A549 (cell line): Measurements from ENCODE around the gene IHH. TPM values are rescaled to one million over a fixed set of nuclear protein-coding genes. Genes with fewer than 3 reads are reported as not detected.

ENCODE experiments used
- ATAC-seq, 2 experiments: fragments of 200-7000 bp in 1 of 2; fragments of >200 bp in 1 of 2; cut with Nextera tagmentation in 1 of 2; cut with Tn5 transposase in 1 of 2; 3 replicates each; pipeline versions ENCODE4 v1.8.0 to v1.9.1; 2018 to 2020; ENCODE audit warnings: mild to moderate bottlenecking in 1 of 2, moderate library complexity in 1 of 2
- CTCF ChIA-PET: fragments of 300-600 bp; sonication (Branson Sonifier 250); formaldehyde crosslinking; extraction: SDS; loops from one replicate; lab custom pipeline; 2021; ENCODE audit warnings: antibody characterized with exemption, inconsistent platforms; lab: Yijun Ruan, JAX
- POLR2A ChIA-PET: fragments of 350-600 bp; formaldehyde crosslinking; extraction: SDS; loops from one replicate; lab custom pipeline; 2021; ENCODE audit warnings: antibody characterized with exemption, inconsistent platforms; lab: Yijun Ruan, JAX
- DNase-seq, 2 experiments: peaks; one replicate each; pipeline versions ENCODE4 v3.0.0 to v3.0.0-alpha.2; 2011 to 2016; ENCODE audit warnings: low read depth in 1 of 2, low spot score in 1 of 2
- FAIRE-seq: peaks from 2 replicates; lab custom pipeline; 2011; peaks lifted over from hg19 to GRCh38; lab: Jason Lieb, UNC
- H3K27ac ChIP-seq, 2 experiments: fragments of >200 bp; sonication (Bioruptor Twin); formaldehyde crosslinking; 3 replicates each; pipeline ENCODE4 v1.5.1; 2016 to 2017
- H3K4me1 ChIP-seq: fragments of >200 bp; sonication (Bioruptor Twin); formaldehyde crosslinking; 3 replicates; pipeline ENCODE4 v1.6.1; 2016
- H3K4me2 ChIP-seq: fragments of >200 bp; sonication (Bioruptor Twin); formaldehyde crosslinking; 3 replicates; pipeline ENCODE4 v1.6.1; 2016
- H3K4me3 ChIP-seq: fragments of >200 bp; sonication (Bioruptor Twin); formaldehyde crosslinking; 3 replicates; pipeline ENCODE4 v1.5.1; 2016
- H3K9me3 ChIP-seq: fragments of >200 bp; sonication (Bioruptor Twin); formaldehyde crosslinking; 3 replicates; pipeline ENCODE4 v1.6.1; 2016
- ATOH8 ChIP-seq: fragments of 250-450 bp; sonication (Bioruptor Pico); IDR thresholded peaks from 2 replicates; pipeline ENCODE4 v1.5.0; 2020; ENCODE audit warnings: low read depth, mild to moderate bottlenecking, moderate library complexity
- BHLHE40 ChIP-seq: IDR thresholded peaks from 2 replicates; pipeline ENCODE4 v1.6.1; 2012; ENCODE audit warnings: low read depth, low read length, inconsistent platforms
- CBX8 ChIP-seq: fragments of 200-600 bp; sonication (generic); IDR thresholded peaks from 2 replicates; pipeline ENCODE4 v1.6.1; 2016
- EHMT2 ChIP-seq: fragments of 200-600 bp; sonication (generic); IDR thresholded peaks from 2 replicates; pipeline ENCODE4 v1.6.1; 2016; ENCODE audit warnings: antibody characterized with exemption, low read depth, mild to moderate bottlenecking, moderate library complexity
- EP300 ChIP-seq, 2 experiments: fragments of >200 bp; sonication (Bioruptor Twin); formaldehyde crosslinking; IDR thresholded peaks; 2 replicates in 1 of 2; 3 replicates in 1 of 2; pipeline ENCODE4 v1.6.1; 2016 to 2017
- HEYL ChIP-seq: fragments of 250-450 bp; sonication (Bioruptor Pico); IDR thresholded peaks from 2 replicates; pipeline ENCODE4 v1.8.0; 2021; ENCODE audit warnings: mild to moderate bottlenecking, moderate library complexity
- HOXB13 ChIP-seq: fragments of 250-450 bp; sonication (Bioruptor Pico); IDR thresholded peaks from 2 replicates; pipeline ENCODE4 v1.5.0; 2020; ENCODE audit warnings: low read depth, mild to moderate bottlenecking, moderate library complexity
- HOXB5 ChIP-seq: fragments of 250-450 bp; sonication (Bioruptor Pico); IDR thresholded peaks from 2 replicates; pipeline ENCODE4 v1.5.0; 2020; ENCODE audit warnings: mild to moderate bottlenecking, moderate library complexity
- JUNB ChIP-seq: fragments of >200 bp; sonication (Bioruptor Twin); formaldehyde crosslinking; IDR thresholded peaks from 2 replicates; pipeline ENCODE4 v1.6.1; 2016
- MAZ ChIP-seq: fragments of 150-350 bp; IDR thresholded peaks from 2 replicates; pipeline ENCODE4 v1.6.1; 2014; ENCODE audit warnings: antibody characterized with exemption, low read depth, low read length, borderline replicate concordance
- NFE2L2 ChIP-seq: fragments of 150-350 bp; conservative IDR thresholded peaks from 2 replicates; pipeline ENCODE4 v1.6.1; 2014; ENCODE audit warnings: low read length
- NPAS2 ChIP-seq: fragments of 250-450 bp; sonication (Bioruptor Pico); IDR thresholded peaks from 2 replicates; pipeline ENCODE4 v1.8.0; 2022; ENCODE audit warnings: mild to moderate bottlenecking, moderate library complexity, borderline replicate concordance
- PHF8 ChIP-seq: fragments of 200-600 bp; sonication (generic); IDR thresholded peaks from 2 replicates; pipeline ENCODE4 v1.6.1; 2016; ENCODE audit warnings: low read depth, mild to moderate bottlenecking, antibody characterized with exemption, moderate library complexity, borderline replicate concordance
- POLR2A ChIP-seq: IDR thresholded peaks from 2 replicates; pipeline ENCODE4 v1.6.1; 2012; ENCODE audit warnings: mild to moderate bottlenecking, low read length
- RAD21 ChIP-seq, 2 experiments: fragments of >200 bp in 1 of 2; sonication (Bioruptor Twin) in 1 of 2; formaldehyde crosslinking in 1 of 2; IDR thresholded peaks in 1 of 2; conservative IDR thresholded peaks in 1 of 2; 2 replicates in 1 of 2; 3 replicates in 1 of 2; pipeline ENCODE4 v1.6.1; 2012 to 2018; ENCODE audit warnings: inconsistent platforms in 1 of 2
- RARB ChIP-seq: fragments of 250-450 bp; sonication (Bioruptor Pico); IDR thresholded peaks from 2 replicates; pipeline ENCODE4 v1.8.0; 2021; ENCODE audit warnings: mild to moderate bottlenecking, moderate library complexity
- RCOR1 ChIP-seq: fragments of 150-350 bp; IDR thresholded peaks from 2 replicates; pipeline ENCODE4 v1.6.1; 2014; ENCODE audit warnings: antibody characterized with exemption, low read length, low read depth
- REST ChIP-seq: fragments of 200-600 bp; sonication (generic); IDR thresholded peaks from 2 replicates; pipeline ENCODE4 v1.6.1; 2016; ENCODE audit warnings: antibody characterized with exemption, mild to moderate bottlenecking, moderate library complexity
- RFX5 ChIP-seq: fragments of 450-650 bp; IDR thresholded peaks from 2 replicates; pipeline ENCODE4 v1.7.1; 2014; ENCODE audit warnings: antibody characterized with exemption, mild to moderate bottlenecking, moderate library complexity
- RNF2 ChIP-seq: fragments of 200-600 bp; sonication (generic); IDR thresholded peaks from 2 replicates; pipeline ENCODE4 v1.6.1; 2016; ENCODE audit warnings: low read depth, mild to moderate bottlenecking, antibody characterized with exemption, moderate library complexity, borderline replicate concordance
- ZC3H11A ChIP-seq: fragments of 450-650 bp; IDR thresholded peaks from 2 replicates; pipeline ENCODE4 v1.6.1; 2014; ENCODE audit warnings: antibody characterized with exemption, mild to moderate bottlenecking
- ZNF302 ChIP-seq: fragments of 250-450 bp; sonication (Bioruptor Pico); IDR thresholded peaks from 2 replicates; pipeline ENCODE4 v1.9.0; 2021; ENCODE audit warnings: inconsistent platforms, mild to moderate bottlenecking, moderate library complexity
- WGBS: methylation state at CpG from one replicate; pipeline ENCODE4 v1.1.6; 2017; ENCODE audit errors: missing lambda C conversion rate; 5-methylcytosine and 5-hydroxymethylcytosine counted together
- polyA plus RNA-seq, 4 experiments: library from polyadenylated mRNA; depleted of rRNA in 3 of 4; stranded (reverse); fragments of >200 nt; fragmentation: RNase III in 1 of 4; extraction: RNeasy Plus Mini Kit Qiagen cat#74134 plus additional on column Dnase treatment in 1 of 4; gene quantifications; 2 replicates in 3 of 4; 3 replicates in 1 of 4; pipeline ENCODE4 v1.2.3, GENCODE V29; 2011 to 2017

The IHH gene
- polyA plus RNA-seq, 2 of the 4 experiments (the other 2 are of a cell fraction) = 0.13 TPM; not detected in 1

DNA sequence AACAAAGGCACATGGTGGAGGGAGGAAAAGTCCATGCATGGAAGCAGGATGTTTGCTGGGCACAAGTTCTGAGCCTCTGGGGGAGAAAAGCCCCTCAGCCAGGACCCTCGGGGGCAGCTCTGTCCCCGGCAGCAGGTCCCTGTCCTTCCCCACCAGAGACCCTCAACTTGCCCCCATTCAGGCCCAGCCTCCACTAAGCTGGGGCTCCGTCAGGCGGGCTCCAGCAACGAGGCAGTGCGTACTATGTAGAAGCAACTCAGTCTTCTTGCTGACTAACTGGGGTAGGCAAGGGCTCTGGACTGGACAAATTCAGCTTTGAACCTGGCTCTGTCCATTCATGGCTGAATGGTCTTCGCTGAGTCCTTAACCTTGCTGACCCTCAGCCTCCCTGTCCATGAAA lies 42.4 kb downstream of the IHH start (continued):
- TF ChIP-seq EHMT2 (no peak), CBX8 (no peak), RCOR1 (no peak)

GRCh38 chr2:219017201-219017931 lies 43.4 kb downstream of the IHH start:
- no peak for FAIRE-seq
- Histone ChIP-seq H3K27ac (no peak overlapping the region), H3K4me1 (no peaks in the 10 kb centered on the region), H3K4me3 (no peak overlapping the region), H3K9me3 (no peaks in the 10 kb centered on the region), H3K4me2 (no peak overlapping the region)
- TF ChIP-seq ZNF302 (CRISPR knock-in tag) (no peak), REST (no peak), NPAS2 (no peak), BHLHE40 (no peak), RAD21 (conservative IDR thresholded peaks at IDR 0.05 in 1 of 2, IDR thresholded peaks at IDR 0.05 in 1 of 2) (no peak), ATOH8 (no peak), RFX5 (no peak), JUNB (no peak), NFE2L2 (no peak), MAZ (no peak), RNF2 (no peak)
- DNase-seq = no peak
- WGBS = 66% methylated on average over 14 of the region's 14 CpGs
- ATAC-seq = no peak
- ChIA-PET CTCF (interaction anchor here (0.7 to 7.8 kb wide), 8 partner anchors 12 to 772 kb away, joined by 3 to 53 read pairs (median 5); no protein-coding TSS in a partner anchor), POLR2A (no interaction called here)

- WGBS = 76% methylated on average over 11 of the region's 11 CpGs
- Histone ChIP-seq H3K4me1 (no peaks in the 10 kb centered on the region), H3K9me3 (no peaks in the 10 kb centered on the region)
- ATAC-seq (no peak), DNase-seq (no peak)
- TF ChIP-seq PHF8 = no peak
- TF ChIP-seq HOXB13 (CRISPR knock-in tag) = no peak
- no peak for TF ChIP-seq POLR2A
- no peak for TF ChIP-seq EP300 (IDR thresholded peaks at IDR 0.05)
- TF ChIP-seq ZC3H11A = no peak
- TF ChIP-seq NPAS2 = no peak
- no peak for TF ChIP-seq ATOH8
- no peak for TF ChIP-seq HEYL
- no peak for TF ChIP-seq HOXB5 (CRISPR knock-in tag)
- no peak for TF ChIP-seq RARB
- TF ChIP-seq, all 56 proteins: peak for 0
- H3K27ac ChIP-seq = no peak overlapping the region
- H3K4me2 ChIP-seq = no peak overlapping the region
- ChIA-PET CTCF (interaction anchor here (0.7 to 7.8 kb wide), 8 partner anchors 13 to 771 kb away, joined by 3 to 53 read pairs (median 5); no protein-coding TSS in a partner anchor), POLR2A (no interaction called here)
- no peak for FAIRE-seq
- H3K4me3 ChIP-seq = no peak overlapping the region
Measured at GRCh38 chr2:219016721-219017120, 44.0 kb downstream of the IHH start.
